Thoracic aorta (tissue), 2 donors: ENCODE measurements around the gene MXD4. TPM values are rescaled to one million over a fixed set of nuclear protein-coding genes. Genes with fewer than 3 reads are reported as not detected.

ENCODE experiments used
- ATAC-seq: fragments of 150-250 bp; one replicate; pipeline ENCODE4 v1.8.0; 2017; ENCODE audit warnings: low read depth; ENCODE audit not compliant: insufficient number of reproducible peaks, low FRiP score
- DNase-seq: peaks from one replicate; pipeline ENCODE4 v3.0.0-alpha.2; 2020; ENCODE audit warnings: low spot score
- H3K27ac ChIP-seq, 2 donors: fragments of 200-600 bp; sonication (generic); 1 replicate in 1 of 2; 2 replicates in 1 of 2; pipeline ENCODE4 v1.5.1; 2016; ENCODE audit warnings: mild to moderate bottlenecking in 2 of 2, moderate library complexity in 2 of 2
- H3K27me3 ChIP-seq: fragments of 200-600 bp; sonication (generic); replicated peaks from 2 replicates; pipeline ENCODE4 v1.6.0; 2016; ENCODE audit warnings: mild to moderate bottlenecking; ENCODE audit not compliant: insufficient read depth
- H3K36me3 ChIP-seq: fragments of 200-600 bp; sonication (generic); one replicate; pipeline ENCODE4 v1.5.1; 2016
- H3K4me1 ChIP-seq, 2 donors: fragments of 200-600 bp; sonication (generic); 1 replicate in 1 of 2; 2 replicates in 1 of 2; pipeline versions ENCODE4 v1.5.1 to v1.6.0; 2016; ENCODE audit warnings: low read depth in 2 of 2, mild to moderate bottlenecking in 1 of 2; ENCODE audit not compliant: control insufficient read depth in 1 of 2
- H3K4me3 ChIP-seq: fragments of 200-600 bp; sonication (generic); 2 replicates; pipeline ENCODE4 v1.5.1; 2016; ENCODE audit warnings: mild to moderate bottlenecking
- H3K9me3 ChIP-seq: fragments of 200-600 bp; sonication (generic); 2 replicates; pipeline ENCODE4 v1.5.1; 2016
- CTCF ChIP-seq: fragments of 200-600 bp; sonication (generic); IDR thresholded peaks from one replicate; pipeline ENCODE4 v1.5.1; 2019; ENCODE audit warnings: antibody characterized with exemption
- total RNA-seq, 2 donors: library from RNA; depleted of rRNA; stranded (reverse); fragments of >200 nt; gene quantifications; one replicate each; pipeline versions ENCODE4 v1.1.0 to v1.2.3, GENCODE V29; 2016

MXD4 gene
- total RNA-seq, 2 donors from 2014 or later, result 93.1 to 105 TPM

- peak; percentile 8 for ATAC-seq
Observed at GRCh38 chr4:2256781-2257191, 5.1 kb downstream of the MXD4 start.

GRCh38 chr4:2256156-2256731 lies 5.7 kb downstream of the MXD4 start:
- peak; percentile 22 for DNase-seq
- Histone ChIP-seq H3K27me3 (no peaks in the 10 kb centered on the region), H3K4me3 (peak overlapping the region; percentile 56), H3K9me3 (no peaks in the 10 kb centered on the region), H3K36me3 (peaks cover 25% of the 10 kb centered on the region), H3K27ac (peak overlapping the region; percentile 91 to 93), H3K4me1 (peaks cover 43 to 77% of the 10 kb centered on the region in 2 donors)
- no peak for TF ChIP-seq CTCF
- ATAC-seq, result no peak

More at GRCh38 chr4:2256781-2257191, 5.1 kb downstream of the MXD4 start:
- Histone ChIP-seq H3K4me1 (peaks cover 43 to 77% of the 10 kb centered on the region in 2 donors), H3K4me3 (peak overlapping the region; percentile 56), H3K36me3 (peaks cover 25% of the 10 kb centered on the region), H3K27ac (peak overlapping the region; percentile 91 to 93), H3K9me3 (no peaks in the 10 kb centered on the region), H3K27me3 (no peaks in the 10 kb centered on the region)
- TF ChIP-seq CTCF, result no peak
- DNase-seq, result peak; percentile 37

- DNase-seq, result peak; percentile 11
- TF ChIP-seq CTCF, result no peak
- no peaks in the 10 kb centered on the region for H3K27me3 ChIP-seq
- H3K27ac ChIP-seq, result peak overlapping the region; percentile 91 to 93
- H3K4me3 ChIP-seq, result peak overlapping the region; percentile 56
- H3K4me1 ChIP-seq, result peaks cover 43 to 73% of the 10 kb centered on the region in 2 donors
- ATAC-seq, result no peak
- H3K9me3 ChIP-seq, result no peaks in the 10 kb centered on the region
- H3K36me3 ChIP-seq, result peaks cover 31% of the 10 kb centered on the region
Observed at GRCh38 chr4:2255501-2256155, 6.3 kb downstream of the MXD4 start.

- H3K27ac ChIP-seq, result peak overlapping the region; percentile 91 to 93
Observed at GRCh38 chr4:2254665-2255500, 7.0 kb downstream of the MXD4 start.

More at GRCh38 chr4:2254665-2255500, 7.0 kb downstream of the MXD4 start:
- Histone ChIP-seq H3K4me3 (peak overlapping the region; percentile 56), H3K36me3 (peaks cover 39% of the 10 kb centered on the region), H3K27me3 (no peaks in the 10 kb centered on the region), H3K4me1 (peaks cover 37 to 66% of the 10 kb centered on the region in 2 donors), H3K9me3 (no peaks in the 10 kb centered on the region)
- TF ChIP-seq CTCF, result no peak
- no peak for ATAC-seq
- DNase-seq, result peak; percentile 1
